Measurements from ENCODE around the gene DEPDC4. TPM values are rescaled to one million over a fixed set of nuclear protein-coding genes. Genes with fewer than 3 reads are reported as not detected.
A peak's percentile ranks its signal among the peaks of the same experiment; 100 is the strongest.

The DEPDC4 gene
- total and polyA plus RNA-seq, 2 of the 4 experiments (the other 2 are of a cell fraction): 0.72 to 0.79 TPM

GRCh38 chr12:100201604-100202423 lies 65.1 kb downstream of the DEPDC4 start:
- no peaks in the 10 kb centered on the region for H4K20me1 ChIP-seq (ENCODE audit: insufficient read depth, low read length)
- H3K18ac ChIP-seq (ENCODE audit: low read depth, low read length): no peak overlapping the region
- peaks cover 0 to 19% of the 10 kb centered on the region in 2 experiments; a peak in 2 of 4 replicates for H3K79me1 ChIP-seq (ENCODE audit: low read depth in 1 of 2, low read length in 2 of 2)
- H3K23ac ChIP-seq (ENCODE audit: low read depth, low read length): no peak overlapping the region
- no peak overlapping the region for H3K14ac ChIP-seq (replicated peaks; ENCODE audit: low read depth, low read length)
- H3K4ac ChIP-seq (ENCODE audit: low read depth, low read length): no peak overlapping the region
- no peak for ATAC-seq (ENCODE audit: low read depth)
- H3K27ac ChIP-seq (ENCODE audit: insufficient read depth, low read length): peak overlapping the region; percentile 38; the same call in 1 of the 2 replicates
- H3K4me2 ChIP-seq (ENCODE audit: low read depth, low read length): peak overlapping the region; percentile 84
- H3K4me3 ChIP-seq (ENCODE audit: insufficient read depth, low read depth, low read length): peak overlapping the region; percentile 78
- no peak for DNase-seq
- no peak overlapping the region for H2AK9ac ChIP-seq (replicated peaks; ENCODE audit: low read depth, low read length, poor library complexity)
- H3K56ac ChIP-seq (ENCODE audit: extremely low read depth, insufficient read depth, low read length): no peak overlapping the region
- no peak overlapping the region for H2BK20ac ChIP-seq (ENCODE audit: low read depth, low read length)
- ChIA-PET POLR2A (ENCODE audit: unreplicated experiment) (interaction anchor here (0.6 kb wide), 1 partner anchor 78 kb away, joined by 12 read pairs; no protein-coding TSS in a partner anchor), CTCF (interaction anchor here (0.5 to 1.2 kb wide), 3 partner anchors 110 to 144 kb away, joined by 3 to 5 read pairs (median 5); no protein-coding TSS in a partner anchor)
- no peak overlapping the region for H2AFZ ChIP-seq (replicated peaks; ENCODE audit: low read length, poor library complexity)
- no peak overlapping the region for H2BK5ac ChIP-seq (ENCODE audit: low read depth, low read length, poor library complexity, severe bottlenecking)
- peak overlapping the region; percentile 52; the same call in 1 of the 2 replicates for H3K9ac ChIP-seq (ENCODE audit: low read depth, low read length)
- dilution Hi-C loops (cut with HindIII; ENCODE audit: low sequenced_read_pairs, unreplicated experiment) (no loop called here), in situ Hi-C loops (cut with MboI; ENCODE audit: low sequenced_read_pairs) (no loop called here), intact Hi-C loops (cut with micrococcal nuclease) (loop anchor here (2.0 to 10.0 kb wide), 3 partner anchors 47 to 387 kb away; partner anchors contain the start of gene BLTP3B)
- H2AK5ac ChIP-seq (ENCODE audit: low read depth, low read length): no peak overlapping the region
- H4K91ac ChIP-seq (ENCODE audit: insufficient read depth, low read depth, low read length): no peak overlapping the region
- H3K9me1 ChIP-seq (ENCODE audit: insufficient read depth, low read length): no peaks in the 10 kb centered on the region; the same call in 1 of the 2 replicates
- H3K9me3 ChIP-seq (ENCODE audit: control insufficient read depth, insufficient read depth, low read length): no peaks in the 10 kb centered on the region
- no peak overlapping the region for H2BK15ac ChIP-seq (ENCODE audit: low read depth, low read length)
- H3K36me3 ChIP-seq (ENCODE audit: control insufficient read depth, insufficient read depth, low read length): peaks cover 4% of the 10 kb centered on the region; the same call in 1 of the 2 replicates
- H3K27me3 ChIP-seq (ENCODE audit: control insufficient read depth, insufficient read depth, low read length): no peaks in the 10 kb centered on the region
- TF ChIP-seq NFE2L2 (IDR thresholded peaks at IDR 0.05; ENCODE audit: low read depth, low read length) (peak; percentile 34; the same call in 1 of the 2 replicates), MXI1 (IDR thresholded peaks at IDR 0.05; ENCODE audit: borderline replicate concordance, low read depth, low read length) (no peak)
- peak overlapping the region in 1 of 2 experiments; percentile 55; a peak in 1 of 4 replicates for H4K8ac ChIP-seq (ENCODE audit: low read depth in 2 of 2, low read length in 2 of 2)
- H2BK120ac ChIP-seq (ENCODE audit: low read depth, low read length): no peak overlapping the region
- H4K5ac ChIP-seq (ENCODE audit: low read depth, low read length): no peak overlapping the region
- WGBS, 2 experiments (ENCODE audit: extremely low coverage in 2 of 2, insufficient read length in 1 of 2): 78% methylated on average over 9 of the region's 24 CpGs; no CpG with 5 or more reads in 1 of the 2 experiments
- no TSS peak for BruUV-seq (replicated peaks)
- peaks cover 2% of the 10 kb centered on the region; the same call in 1 of the 2 replicates for H3K4me1 ChIP-seq (ENCODE audit: control insufficient read depth, insufficient read depth, low read length)

Measured in IMR-90 (cell line).